ENCODE data around the gene TMSB4Y.

TMSB4Y gene

DNA sequence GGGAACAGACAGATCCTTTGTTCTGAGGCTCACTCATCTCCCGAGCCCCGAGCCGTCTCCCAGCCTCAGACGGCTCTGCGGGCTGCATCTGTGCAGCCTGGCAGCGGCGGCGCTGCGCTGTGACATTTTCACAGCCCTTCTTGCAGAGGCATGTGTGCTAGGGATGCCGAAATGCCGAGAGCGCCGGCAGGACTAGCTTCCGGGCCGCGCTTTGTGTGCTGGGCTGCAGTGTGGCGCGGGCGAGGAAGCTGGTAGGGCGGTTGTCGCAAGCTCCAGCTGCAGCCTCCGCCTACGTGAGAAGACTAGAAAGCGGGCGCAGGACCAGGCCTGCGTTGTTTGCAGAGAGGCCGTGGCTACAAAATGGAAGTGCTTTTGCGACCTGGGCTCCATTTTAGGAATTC, at the start of gene TMSB4Y:
TMSB4Y (plus strand) TSS at position 332 of the 401 bp plus-strand sequence.
- DNase-seq = peak; percentile 78

DNA sequence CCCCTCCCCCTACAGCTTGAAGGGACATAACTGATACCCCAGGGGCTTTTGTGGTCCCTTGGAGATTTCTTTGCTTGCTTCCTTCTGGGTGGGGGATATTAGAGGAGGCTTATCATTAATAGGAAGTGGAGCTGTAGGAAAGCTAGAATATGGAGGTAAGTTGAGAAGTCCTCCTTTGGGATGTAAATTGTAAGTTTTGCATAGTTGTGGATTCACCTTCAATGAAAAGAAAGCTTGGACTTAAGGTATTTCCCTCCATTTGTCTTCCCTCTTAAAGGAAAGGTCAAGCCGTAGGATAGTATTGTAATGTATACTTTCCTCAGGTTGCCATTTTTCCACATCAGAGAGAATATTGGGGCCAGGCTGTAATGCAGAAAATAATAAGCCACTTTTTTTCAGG, 39.5 kb upstream of the TMSB4Y start:
- no peak for DNase-seq

DNA sequence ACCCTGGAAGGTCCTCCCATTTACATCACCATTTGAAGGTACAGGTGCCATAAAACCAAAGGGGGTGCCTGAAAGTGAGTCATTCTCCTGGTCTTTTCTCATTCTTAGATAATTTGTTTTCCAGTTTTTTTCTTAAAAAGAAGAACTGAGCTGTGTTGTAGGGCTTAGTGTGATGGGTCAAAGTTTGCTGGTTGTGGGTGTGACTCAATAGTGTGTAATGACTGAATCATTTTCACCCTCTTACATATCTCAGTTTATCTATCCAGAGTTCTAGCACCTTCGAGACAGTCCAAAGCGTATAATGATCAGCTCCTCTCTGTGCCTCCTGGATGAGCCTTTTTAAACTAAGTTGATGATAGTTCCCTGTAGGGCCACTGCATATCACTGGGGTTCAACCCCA, 32.6 kb upstream of the TMSB4Y start:
- no peak for DNase-seq

- DNase-seq = no peak
Measured at GRCh38 chrY:13702276-13702675, 1.4 kb upstream of the TMSB4Y start.

DNA sequence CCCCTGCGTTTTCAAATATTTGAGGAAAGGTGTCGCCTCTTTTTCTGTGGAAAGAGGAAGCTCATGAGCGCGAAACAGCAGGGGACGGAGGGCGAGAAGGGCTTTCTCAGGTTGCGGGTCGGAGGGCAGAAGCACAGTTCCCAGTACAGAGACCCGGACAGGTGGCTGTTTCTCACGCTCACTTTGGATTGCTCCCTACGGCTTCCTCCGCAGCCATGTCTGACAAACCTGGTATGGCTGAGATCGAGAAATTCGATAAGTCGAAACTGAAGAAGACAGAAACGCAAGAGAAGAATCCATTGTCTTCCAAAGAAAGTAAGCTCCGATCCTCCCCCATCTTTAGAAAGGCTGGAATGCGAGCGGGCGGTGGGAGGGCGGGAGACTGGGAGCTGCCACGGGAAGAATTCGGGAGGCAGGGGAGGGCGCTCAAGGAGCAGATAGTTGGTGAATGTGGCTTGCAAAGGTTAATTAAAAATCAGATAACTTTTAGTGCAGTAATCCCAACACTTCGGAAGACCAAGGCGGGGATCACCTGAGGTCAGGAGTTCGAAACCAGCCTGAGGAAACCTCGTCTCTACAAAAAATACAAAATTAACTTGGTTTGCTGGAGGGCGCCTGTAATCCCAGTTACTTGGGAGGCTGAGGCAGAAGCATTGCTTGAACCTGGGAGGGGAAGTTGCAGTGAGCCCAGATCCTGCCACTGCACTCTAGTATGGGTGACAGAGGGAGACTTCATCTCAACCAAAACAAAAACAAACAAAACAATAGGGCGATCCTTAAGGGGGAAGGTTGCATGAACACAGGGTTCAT, 627 bp downstream of the TMSB4Y start:
- peak; percentile 51 for DNase-seq

- no peak for DNase-seq
Measured at GRCh38 chrY:13705197-13705596, 1.5 kb downstream of the TMSB4Y start.

DNA sequence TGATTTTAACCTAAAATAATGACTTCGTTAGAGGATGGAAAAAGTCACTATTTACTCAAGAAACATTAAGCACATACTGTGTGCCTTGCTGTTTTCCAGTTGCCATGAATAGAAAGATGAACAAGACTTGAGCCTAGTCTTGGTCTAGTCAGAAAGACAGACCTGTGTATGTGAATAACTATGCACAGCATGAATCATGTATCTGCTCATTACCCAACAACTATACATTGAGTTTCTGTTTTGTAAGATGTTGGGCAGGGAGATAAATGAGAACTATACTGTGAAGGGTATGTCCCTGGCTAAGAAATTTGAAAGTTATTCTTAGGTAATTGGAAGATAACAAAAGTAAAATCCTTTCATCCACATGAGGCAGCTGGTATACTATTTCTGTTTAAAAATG, 4.3 kb downstream of the TMSB4Y start:
- no peak for DNase-seq

DNA sequence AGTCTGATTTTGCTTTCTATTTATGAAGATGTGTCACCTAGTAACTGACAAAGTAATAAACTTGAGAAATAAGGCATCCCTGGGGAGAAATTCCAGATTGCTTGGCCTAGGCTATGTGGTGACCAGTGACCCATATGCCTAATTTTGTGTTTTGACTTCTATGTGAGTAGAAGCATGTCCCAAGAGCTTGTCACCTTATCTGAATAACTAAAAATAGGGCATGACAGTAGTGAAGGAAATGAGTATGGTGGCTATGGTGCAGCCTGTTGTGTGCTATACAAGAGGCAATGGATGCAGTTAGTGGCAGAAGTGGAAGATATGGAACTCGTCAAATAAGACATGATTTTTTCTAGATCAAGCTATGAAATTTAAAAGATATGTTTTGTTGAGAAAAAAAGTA, 15.3 kb downstream of the TMSB4Y start:
- DNase-seq = no peak

GRCh38 chrY:13729517-13729916, 25.8 kb downstream of the TMSB4Y start:
- no peak for DNase-seq

GRCh38 chrY:13738618-13739017, 34.9 kb downstream of the TMSB4Y start:
- no peak for DNase-seq

DNA sequence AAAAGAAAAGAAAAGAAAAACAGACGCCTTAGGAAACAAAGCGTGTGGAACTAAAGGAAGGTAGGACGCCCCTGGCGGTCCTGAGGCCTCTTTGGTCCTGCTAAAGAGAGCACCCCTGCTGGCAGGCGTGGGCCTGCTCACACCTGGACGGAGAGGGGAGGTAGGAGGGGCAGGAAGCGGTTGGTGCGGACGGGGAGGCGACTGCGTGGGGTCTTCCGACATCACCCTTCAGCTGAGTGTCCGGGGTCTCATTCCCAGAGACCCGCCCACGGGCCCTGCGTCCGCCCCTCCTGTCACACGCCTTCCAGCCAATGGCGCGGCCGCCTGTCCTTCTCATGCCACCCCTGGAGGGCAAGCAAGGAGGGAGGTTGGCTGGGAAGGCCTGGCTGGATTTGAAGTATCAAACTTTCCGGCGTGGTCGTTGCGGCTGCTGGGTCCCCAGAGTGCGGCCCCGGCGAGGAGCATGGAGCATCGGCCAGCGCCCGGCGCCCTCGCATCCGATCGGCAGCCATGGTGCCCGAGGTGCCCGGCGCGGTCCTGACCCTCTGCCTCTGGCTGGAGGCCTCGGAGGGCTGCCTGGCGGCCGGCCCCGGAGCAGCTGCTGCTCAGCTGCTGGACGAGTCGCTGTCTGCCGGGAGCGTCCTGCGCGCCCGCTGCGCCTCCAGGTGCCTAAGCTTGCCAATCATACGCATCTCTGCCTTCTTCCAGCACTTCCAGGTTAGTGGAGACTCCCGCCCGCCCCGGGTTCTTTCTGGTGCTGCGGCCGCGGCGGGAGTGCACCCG, 47.8 kb downstream of the TMSB4Y start:
- no peak for DNase-seq

- DNase-seq = no peak
Measured at GRCh38 chrY:13754661-13755060, 51.0 kb downstream of the TMSB4Y start.
